ENCODE measurements around the gene PLEKHA8. TPM values are rescaled to one million over a fixed set of nuclear protein-coding genes. Genes with fewer than 3 reads are reported as not detected.
A peak's percentile ranks its signal among the peaks of the same experiment; 100 is the strongest.

PLEKHA8 gene
- total RNA-seq, 1 donor from 2014 or later: 8.8 TPM

GRCh38 chr7:30159163-30159562, 131.0 kb downstream of the PLEKHA8 start:
- intact Hi-C loops (cut with DNase I): no loop called here
- no peak for ATAC-seq
- no peak for DNase-seq

GRCh38 chr7:30159698-30160143, 131.5 kb downstream of the PLEKHA8 start:
- H3K9me3 ChIP-seq: no peaks in the 10 kb centered on the region
- intact Hi-C loops (cut with DNase I): no loop called here
- no peak overlapping the region for H3K4me3 ChIP-seq
- H3K27me3 ChIP-seq (ENCODE audit: low read depth): no peaks in the 10 kb centered on the region
- H3K27ac ChIP-seq: no peak overlapping the region
- H3K36me3 ChIP-seq: no peaks in the 10 kb centered on the region
- TF ChIP-seq CTCF (IDR thresholded peaks at IDR 0.05): no peak
- DNase-seq (peak; percentile 80), ATAC-seq (peak; percentile 57 to 83)
- H3K4me1 ChIP-seq: peaks cover 45% of the 10 kb centered on the region

More at GRCh38 chr7:30159163-30159562, 131.0 kb downstream of the PLEKHA8 start:
- peaks cover under 1% of the 10 kb centered on the region for H3K36me3 ChIP-seq
- peaks cover 40% of the 10 kb centered on the region for H3K4me1 ChIP-seq
- no peak overlapping the region for H3K4me3 ChIP-seq
- no peak overlapping the region for H3K27ac ChIP-seq
- no peaks in the 10 kb centered on the region for H3K9me3 ChIP-seq
- TF ChIP-seq CTCF (IDR thresholded peaks at IDR 0.05): no peak
- H3K27me3 ChIP-seq (ENCODE audit: low read depth): no peaks in the 10 kb centered on the region

DNA sequence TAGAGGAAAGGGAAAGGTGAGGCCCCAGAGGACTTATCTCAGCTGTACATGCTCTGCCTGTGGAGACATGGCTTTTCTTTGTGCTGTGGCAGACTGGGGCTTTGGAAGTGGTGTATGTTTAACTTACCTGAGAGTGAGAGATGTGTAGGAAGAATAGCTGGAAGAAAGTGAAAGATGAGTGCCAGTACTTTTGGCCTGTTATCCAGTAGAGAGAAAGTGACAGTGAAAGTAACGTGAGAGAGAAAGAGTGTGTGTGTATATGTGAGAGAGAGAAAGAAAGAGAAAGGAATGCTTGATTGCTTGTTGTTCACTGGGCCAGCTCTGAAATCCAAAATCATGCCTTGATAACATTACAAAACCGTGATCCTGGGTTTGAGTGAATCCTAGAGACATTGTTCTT, 132.1 kb downstream of the PLEKHA8 start:
- Histone ChIP-seq H3K27ac (no peak overlapping the region), H3K36me3 (no peaks in the 10 kb centered on the region), H3K4me1 (peaks cover 51% of the 10 kb centered on the region), H3K27me3 (ENCODE audit: low read depth) (no peaks in the 10 kb centered on the region), H3K9me3 (no peaks in the 10 kb centered on the region), H3K4me3 (no peak overlapping the region)
- intact Hi-C loops (cut with DNase I): no loop called here
- TF ChIP-seq CTCF (IDR thresholded peaks at IDR 0.05): no peak
- ATAC-seq (no peak), DNase-seq (no peak)

DNA sequence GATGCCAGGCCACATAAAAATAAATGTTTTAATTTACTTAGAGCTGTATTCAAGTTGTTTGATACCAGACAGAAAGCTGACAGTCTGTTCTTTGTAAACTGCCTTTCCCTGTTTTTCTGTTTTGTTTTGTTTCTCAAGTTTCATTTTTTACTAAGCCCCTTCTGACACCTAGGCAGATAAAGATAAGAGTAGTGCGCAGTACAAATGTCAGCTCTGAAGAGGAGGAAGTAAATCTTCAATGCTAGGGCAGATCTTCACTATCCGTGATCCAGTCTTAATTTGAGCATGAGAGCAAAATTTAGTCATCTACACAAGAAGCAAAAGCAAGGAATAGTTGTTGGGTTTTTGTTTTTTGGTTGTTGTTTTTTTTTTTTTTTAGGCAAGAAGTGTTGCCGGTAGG, 133.9 kb downstream of the PLEKHA8 start:
- Histone ChIP-seq H3K36me3 (no peaks in the 10 kb centered on the region), H3K4me1 (peaks cover 53% of the 10 kb centered on the region), H3K27me3 (ENCODE audit: low read depth) (no peaks in the 10 kb centered on the region), H3K9me3 (no peaks in the 10 kb centered on the region), H3K4me3 (no peak overlapping the region), H3K27ac (peak overlapping the region; percentile 64)
- no peak for DNase-seq
- TF ChIP-seq CTCF (IDR thresholded peaks at IDR 0.05): no peak
- ATAC-seq: no peak
- intact Hi-C loops (cut with DNase I): no loop called here

DNA sequence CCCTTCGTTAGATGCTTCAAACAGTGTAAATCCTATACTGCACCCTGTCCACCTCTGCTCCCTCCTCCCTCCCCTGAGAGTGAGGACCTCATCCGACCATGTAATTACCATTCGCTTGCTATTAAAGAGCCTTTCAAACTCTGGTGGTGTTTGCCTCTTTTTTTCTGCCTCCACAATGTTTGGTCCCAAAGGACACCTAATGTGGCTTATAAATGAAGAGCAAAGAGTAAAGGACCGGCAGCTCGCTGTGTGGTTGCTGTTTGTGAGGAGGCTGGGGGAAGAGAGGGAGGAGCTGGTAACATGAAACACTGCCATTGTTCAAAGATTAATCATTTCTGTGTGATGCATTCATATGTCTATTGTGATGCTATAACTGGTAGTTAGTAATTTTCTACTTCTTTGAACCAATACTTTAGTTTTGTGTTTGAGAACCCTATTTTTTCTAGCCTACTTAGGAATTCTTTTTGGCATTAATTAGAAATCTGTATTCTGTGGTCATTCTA, 134.5 kb downstream of the PLEKHA8 start:
- ATAC-seq: no peak
- TF ChIP-seq CTCF (IDR thresholded peaks at IDR 0.05): no peak
- Histone ChIP-seq H3K36me3 (no peaks in the 10 kb centered on the region), H3K4me3 (no peak overlapping the region), H3K27me3 (ENCODE audit: low read depth) (no peaks in the 10 kb centered on the region), H3K9me3 (no peaks in the 10 kb centered on the region), H3K4me1 (peaks cover 53% of the 10 kb centered on the region), H3K27ac (peak overlapping the region; percentile 64)
- intact Hi-C loops (cut with DNase I): no loop called here
- no peak for DNase-seq

Data from lower lobe of right lung (tissue), 2 donors.